NCI-H2107 treated with DMSO at 0.1 percent for 48 hours (cell line): Measurements from ENCODE around the gene MAD1L1.

Experiments used
- DNase-seq: peaks from one replicate; lab custom pipeline; 2025; ENCODE audit not compliant: unreplicated experiment; lab: John Stamatoyannopoulos, UW

Gene MAD1L1

DNA sequence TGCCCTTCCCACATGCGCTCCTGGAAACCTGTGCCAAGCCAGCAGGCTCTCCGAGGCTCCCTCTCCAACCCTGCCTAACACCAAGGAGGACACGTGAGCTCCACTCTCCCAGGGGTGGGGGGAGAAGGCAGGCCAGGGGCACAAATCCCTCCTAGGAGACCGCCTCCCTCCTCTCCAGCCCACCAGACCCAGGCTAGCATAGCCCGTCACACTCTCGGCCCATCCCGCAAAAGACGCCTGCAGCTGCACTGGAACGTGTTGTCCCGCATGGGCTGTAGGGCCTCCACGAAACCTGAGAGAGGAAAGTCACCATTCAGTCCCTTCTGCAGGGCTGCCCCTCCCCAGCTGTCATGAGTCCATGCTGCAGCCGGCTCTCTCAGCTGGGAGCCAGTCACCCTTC lies 126.3 kb downstream of the MAD1L1 start:
- no peak for DNase-seq

DNA sequence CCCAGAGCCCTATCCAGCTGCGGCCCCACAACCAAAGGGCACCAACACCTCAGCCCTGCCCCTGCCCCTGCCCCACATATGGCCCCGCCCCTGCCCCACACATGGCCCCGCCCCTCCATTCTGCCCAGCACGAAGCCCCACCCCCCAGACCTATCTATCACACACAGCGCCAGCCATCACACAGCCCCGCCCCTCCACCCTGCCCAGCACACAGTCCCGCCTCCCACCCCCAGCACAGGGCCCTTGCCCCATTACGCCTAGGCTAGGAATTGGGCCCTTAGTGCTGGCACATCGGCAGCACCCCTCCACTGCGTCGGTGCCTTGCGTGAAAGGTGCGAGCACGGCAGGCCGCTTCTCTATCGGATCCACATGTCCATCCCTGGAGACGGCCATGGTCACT lies 126.8 kb downstream of the MAD1L1 start:
- DNase-seq, result no peak

DNA sequence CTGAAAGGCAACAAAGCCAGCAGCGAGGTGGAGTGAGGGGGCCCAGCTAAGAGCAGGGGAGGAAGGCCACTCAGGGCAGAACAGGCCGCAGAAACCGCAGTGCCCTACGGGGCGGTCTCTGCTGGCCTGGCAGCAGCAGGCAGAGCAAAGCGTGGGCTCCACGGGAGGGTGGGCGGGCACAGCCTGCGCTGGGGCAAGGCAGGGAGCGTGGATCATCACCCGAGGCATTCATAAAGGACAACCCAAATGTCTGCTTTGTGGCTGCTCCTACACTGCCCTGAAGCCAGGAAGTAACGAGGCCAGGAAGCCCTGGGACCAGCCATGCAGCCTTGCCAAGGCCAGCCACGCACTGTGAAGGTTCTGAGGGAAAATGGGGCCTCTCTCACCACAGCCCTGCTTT lies 127.5 kb downstream of the MAD1L1 start:
- no peak for DNase-seq

DNA sequence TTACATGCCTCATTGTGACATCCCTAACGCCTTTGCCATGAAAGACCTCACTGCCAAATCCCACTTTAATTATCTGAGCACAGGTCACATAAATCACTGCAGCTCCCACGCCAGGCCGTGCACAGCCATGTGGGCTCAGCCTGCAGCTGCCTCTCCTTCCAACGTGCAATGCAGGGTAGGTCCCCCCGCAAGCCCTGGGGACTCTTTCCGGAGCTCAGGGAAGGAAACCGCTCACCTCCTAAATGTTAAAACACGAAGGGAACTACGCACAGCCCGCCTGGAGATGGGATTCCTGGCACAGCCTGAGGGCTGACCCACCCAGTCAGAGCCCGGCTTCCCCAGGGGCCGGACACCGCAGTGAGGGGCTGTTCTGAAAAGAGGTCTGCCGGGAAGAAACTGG lies 128.0 kb downstream of the MAD1L1 start:
- no peak for DNase-seq

DNA sequence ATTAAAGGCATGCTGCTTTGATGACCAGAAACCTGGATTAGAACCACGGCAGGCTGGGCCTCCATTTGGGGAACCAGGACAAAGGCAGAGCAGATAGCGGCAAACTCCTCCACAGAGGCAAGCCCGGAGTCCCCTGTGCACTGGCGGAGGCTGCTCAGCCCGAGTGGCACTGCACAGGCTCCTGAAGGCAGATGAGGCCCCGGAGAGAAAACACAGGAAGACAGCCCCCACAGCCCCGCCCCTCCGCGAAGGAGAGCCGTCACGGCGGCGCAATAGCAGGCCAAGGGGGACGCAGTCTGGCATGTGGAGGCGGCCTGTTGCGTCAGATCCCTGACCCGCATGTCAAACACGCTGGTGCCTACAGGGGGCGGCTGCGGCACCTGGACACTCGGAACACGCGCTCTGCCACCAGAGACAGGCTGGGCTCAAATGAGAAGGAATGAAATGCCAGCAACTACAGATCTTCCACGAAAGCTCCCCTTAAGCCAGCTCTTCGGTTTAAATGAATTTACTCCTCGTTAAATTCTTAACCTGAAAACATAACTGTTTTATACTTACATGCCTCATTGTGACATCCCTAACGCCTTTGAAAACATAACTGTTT lies 128.5 kb downstream of the MAD1L1 start:
- DNase-seq, result no peak

DNA sequence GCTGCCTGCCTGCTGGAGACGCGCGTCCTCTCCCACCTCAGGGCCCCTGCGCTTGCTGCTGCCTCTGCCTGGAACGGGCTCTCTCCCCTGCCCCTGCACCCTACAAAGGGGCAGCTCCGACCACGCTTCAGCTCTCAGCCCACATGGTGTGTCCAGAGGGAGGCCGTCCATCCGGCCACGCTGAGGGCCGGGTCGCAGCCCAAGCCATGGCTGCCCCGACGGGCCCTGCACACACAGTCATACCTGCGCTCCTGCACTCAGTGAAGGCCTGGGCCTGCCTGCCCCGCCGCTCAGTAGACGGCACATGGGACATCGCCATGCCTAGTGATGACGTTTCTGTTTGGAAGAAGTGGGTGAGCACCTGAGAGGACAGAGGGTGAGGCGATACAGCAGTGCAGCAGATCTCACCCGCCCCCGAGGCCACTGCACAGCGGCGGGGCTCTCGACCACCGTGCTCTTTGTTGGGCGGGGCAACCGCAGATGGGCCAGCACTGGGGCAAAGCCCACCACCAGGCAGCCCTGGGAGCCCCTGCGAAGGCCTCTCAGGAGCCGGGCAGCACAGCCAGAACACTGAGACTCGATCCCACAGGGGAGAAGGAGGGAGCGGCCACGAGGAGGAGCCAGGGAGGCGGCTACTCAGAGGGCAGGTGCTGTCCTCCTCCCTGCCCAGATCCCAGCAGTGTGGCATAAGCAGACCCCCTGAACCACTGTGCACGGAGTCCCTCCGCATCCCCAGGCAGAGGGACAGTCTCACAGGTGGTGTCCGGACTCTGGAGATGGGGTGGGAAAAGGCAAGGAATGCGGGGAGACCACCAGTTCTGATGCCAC lies 129.5 kb downstream of the MAD1L1 start:
- no peak for DNase-seq

DNA sequence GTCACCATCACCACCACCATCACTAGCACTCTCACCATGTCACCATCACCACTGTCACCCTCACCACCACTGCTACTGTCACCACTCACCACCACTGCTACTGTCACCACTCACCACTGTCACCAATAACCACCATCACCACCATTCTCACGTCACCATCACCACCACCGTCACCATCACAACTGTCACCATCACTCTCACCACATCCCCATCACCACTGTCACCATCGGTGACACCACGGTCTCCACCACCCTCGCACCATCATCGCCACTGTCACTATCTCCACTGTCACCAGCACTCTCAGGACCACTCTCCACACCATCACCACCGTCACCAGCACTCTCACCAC lies 130.4 kb downstream of the MAD1L1 start:
- DNase-seq, result no peak

DNA sequence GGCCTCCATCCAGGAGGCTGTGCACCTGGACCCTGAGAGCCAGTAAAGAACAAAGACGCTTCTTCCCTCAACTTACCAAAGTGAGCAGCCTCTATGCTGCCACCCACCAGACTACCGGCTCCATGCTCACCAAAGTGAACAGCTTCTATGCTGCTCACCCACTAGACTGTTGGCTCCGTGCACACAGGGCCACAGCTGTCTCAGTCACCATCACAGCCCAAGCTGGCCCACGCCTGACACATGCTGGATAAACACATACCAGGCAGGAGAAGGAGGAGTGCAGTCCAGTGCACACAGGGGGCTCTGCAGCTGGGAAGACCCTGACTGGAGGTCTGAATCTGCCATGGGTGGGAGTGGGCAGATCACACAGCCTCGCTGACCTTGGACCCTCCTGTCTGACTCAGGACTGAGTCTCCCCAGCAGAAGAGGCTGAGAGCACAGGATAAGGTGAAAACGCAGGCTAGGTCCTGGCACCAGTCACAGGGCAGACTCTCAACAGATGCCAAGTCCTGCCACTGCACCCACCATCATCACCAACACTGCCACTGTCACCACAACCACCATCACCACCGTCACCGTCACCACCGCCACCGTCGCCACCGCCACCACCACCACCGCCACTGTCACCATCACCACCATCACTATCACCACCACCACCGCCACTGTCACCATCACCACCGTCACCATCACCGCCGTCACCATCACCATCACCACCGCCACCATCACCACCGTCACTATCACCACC lies 130.9 kb downstream of the MAD1L1 start:
- no peak for DNase-seq

DNA sequence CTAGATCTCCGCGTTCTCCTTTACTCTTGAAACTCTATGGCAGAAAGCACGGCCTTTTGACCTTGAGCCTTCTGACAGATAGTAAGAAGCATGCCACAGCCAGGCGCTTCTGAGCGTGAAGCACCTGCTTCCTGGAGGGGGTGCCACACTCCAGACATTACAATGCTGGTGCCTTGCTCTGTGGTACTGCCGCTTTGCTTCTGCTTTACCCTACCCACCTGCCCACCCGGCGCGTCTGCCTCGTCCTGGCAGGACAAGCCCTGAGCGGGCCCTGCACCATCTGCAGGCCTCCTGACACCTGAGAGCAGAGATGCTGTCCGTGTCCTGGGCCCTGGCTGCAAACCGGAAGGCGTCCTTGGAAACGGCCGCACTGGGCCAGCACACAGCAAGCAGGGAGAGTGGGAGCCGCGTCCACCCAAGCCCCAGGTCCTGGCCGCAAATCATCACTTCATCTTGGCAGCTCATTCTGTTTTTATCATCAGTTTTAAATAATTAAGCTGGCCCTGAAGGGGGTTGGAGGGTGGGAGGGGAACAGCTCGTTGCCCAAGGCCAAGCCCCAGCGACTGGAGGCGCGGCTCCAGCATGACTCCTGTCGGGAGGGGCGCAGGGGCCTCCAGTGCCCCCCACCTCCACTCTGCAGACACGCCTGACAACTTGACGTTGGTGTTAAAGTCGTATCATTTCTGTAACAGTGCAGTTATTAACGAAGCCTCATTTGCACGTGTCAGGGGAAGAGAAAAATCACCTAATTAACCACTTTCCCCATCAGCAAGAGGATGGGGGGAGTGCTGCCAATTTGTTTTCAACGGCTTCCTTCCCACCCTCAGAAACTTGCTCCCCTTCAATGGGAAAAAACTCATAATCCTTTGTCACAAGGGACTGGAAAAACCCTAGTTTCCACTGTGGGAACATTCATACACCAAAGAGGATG lies 132.2 kb downstream of the MAD1L1 start:
- DNase-seq, result peak; percentile 70

DNA sequence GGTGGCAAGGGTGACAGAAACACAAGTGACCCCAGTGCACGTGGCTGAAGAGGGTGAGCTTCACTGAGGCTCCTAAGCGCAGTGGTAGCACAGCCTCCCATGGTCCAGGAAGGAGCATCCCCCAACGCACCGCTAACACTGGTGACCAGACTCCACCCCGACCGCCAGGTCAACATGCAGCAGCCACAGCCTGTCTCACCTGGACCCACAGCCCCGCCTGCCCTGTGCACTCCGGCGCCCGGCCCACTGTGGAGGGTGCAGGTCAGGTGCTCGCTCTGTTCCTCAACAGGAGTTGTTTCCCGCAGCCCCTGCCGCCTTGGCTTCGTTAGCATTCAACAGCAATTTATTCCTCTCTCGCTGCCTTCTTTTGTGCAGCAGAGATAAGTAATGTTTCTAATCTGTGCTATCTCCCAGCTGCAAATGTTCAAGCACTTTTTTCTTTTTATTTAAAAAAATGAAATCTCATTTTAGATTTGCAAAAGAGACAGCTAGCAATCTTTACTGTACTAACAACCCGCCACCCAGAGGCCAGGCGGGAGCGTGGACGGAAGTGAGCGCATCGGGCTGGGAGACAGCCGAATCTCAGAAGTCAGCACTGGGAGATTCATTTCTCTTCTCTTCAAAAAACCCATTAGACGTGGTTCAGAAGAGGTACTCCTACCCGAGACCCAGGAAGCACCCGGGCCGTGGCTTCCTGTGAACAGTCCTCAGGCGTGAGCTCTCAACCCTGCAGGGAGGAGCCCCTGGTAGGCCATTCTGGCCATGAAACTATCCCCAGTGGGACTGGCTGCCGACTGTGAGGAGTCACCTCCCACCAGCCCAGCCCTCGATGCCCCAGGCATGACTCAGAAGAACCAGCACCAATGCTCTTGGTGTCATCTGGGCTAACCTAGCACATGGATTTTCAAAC lies 133.4 kb downstream of the MAD1L1 start:
- no peak for DNase-seq

DNA sequence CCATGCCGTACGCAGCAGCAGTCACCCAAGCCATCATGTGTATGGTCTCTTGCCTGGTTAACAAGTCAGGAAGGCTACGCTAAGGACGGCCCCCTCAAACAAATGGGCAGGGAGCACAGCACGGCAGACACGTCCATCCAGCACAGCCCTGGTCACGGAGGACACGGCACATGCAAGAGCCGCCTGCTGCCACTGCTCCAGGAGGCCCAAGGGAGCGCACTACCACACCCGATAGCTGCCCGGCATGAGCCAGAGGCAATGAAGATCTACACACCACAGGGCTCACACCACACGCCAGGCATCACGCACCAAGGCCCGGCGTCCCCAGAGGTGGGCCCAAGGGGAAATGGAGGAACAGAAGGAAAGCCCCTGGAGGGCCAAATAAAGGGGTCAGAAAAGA lies 134.2 kb downstream of the MAD1L1 start:
- no peak for DNase-seq

DNA sequence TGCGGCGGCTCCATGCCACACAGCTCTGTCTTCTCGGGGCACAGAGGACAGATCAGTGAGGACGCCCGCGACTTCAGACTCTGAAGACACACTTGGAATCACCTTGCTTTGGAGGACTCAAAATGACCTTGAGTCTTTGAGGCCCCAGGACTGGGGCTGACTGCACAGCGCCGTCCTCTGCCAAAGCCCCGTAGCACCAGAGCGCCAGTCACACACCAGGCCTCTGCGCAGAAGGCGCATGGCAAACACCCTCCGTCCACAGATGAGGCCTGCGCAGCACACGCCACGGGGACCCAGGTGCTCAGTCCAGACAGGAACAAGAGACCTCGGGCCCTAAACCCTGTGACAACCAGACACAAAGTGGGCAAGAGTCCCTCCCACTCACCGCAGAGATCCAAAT lies 134.7 kb downstream of the MAD1L1 start:
- DNase-seq, result no peak

DNA sequence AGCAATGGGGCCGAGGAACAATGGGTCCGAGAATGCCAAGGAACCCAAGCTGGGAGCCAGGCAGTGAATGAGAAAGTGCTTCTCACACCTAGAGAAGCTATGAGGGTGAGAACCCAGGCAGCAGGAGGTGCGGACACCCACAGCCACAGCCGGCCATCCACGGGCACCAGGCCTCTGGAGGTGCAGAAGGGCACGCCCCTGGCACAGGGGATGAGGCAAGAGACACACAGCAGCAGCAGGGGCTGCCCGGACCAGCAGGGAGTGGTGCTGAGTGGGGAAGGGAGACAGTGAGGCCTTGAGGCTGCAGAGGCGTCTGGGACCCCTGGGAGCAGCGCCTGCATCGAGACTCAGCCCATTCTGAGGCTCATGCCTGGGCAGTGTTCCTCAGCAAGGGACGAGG lies 135.3 kb downstream of the MAD1L1 start:
- no peak for DNase-seq

DNA sequence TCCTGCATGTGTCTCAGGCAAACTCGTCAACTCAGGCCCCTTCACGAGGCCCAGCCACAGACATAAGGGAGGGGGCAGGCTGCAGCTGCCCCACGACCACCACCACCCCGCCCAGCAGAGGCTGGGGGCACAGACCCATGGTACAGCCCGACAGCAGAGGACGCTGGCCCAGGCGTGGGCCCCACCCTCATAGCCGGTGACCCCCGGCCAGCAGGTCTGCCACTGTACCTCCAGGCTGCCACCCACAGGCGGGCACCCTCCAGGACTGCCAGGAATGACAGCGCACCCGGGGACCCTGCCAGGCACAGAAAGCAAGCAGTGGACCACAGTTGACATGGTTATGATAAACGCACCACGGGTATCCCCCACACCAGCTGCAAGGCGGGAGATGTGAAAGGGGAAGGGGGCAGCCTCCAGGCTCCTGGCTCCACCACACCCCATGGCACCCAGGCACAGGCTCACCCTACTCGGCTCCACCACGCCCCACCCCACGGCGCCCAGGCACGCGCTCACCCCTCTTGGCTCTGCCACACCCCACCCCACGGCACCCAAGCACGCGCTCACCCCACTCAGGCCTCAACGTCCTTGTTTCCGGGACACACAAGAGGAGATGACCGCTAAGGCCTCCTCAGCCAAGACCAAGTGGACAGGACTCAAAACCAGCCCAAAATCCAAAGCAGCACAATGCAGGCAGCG lies 135.9 kb downstream of the MAD1L1 start:
- no peak for DNase-seq

DNA sequence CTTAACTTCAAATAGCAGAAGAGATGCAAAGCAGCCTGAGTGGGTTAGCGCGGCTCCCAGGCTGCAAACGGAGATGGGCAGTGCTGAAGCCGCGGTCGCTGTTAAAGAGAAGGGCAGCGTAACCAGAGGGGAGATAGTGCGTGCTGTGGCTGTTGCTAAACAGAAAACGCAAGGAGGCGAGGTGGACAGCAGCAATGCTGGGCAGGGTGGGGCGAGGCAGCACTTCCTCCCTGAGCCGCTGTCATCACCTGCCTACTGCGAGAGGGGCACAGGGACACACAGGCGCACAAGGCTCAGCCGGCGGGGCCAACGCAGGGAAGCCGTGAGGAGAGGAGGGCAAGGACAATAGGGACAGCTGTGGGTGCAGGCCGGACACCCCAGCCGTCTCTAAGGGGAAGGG lies 137.3 kb downstream of the MAD1L1 start:
- DNase-seq, result no peak

DNA sequence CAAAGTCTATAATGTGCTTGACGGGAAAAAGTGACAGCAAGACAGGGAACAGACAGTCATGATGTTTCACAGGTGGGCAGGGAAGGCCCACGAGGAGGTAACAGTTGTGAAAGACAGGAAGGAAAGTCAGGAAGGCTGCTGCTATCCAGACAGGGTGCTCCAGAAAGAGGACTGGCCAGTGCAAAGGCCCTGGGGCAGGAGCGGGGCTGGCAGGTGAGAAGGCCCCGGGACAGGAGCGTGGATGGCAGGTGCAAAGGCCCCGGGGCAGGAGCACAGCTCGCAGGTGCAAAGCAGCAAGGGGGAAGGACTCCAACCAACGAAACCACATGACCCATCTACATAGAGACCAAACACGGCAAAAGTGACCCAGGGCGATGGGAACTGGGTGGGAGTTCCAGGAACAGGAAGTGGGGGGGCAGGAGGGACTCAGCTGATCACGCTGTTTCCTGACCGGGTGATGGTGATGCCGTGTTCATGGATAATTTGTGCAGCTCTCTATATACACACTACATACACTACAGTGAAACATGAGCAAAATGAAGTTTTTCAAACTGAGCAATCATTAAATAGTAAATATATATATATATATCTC lies 138.2 kb downstream of the MAD1L1 start:
- no peak for DNase-seq

DNA sequence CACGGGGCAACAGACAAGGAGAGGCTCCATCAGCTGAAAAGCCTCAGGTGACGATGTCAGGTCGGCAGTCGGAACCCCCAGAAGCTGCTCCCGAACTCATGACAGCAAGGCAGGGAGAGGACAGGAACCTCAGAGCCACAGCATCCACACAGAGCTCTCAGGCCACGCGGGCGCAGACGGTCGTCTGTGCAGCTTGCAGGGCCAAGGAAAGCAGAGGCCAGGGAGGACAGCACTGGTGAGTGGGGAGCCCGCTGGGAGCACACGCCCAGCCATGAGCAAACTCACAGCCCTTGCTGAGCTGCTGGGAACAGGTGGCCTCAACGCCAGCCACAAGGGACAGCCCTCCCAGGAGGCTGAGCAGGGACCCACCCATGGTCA lies 138.9 kb downstream of the MAD1L1 start:
- no peak for DNase-seq

DNA sequence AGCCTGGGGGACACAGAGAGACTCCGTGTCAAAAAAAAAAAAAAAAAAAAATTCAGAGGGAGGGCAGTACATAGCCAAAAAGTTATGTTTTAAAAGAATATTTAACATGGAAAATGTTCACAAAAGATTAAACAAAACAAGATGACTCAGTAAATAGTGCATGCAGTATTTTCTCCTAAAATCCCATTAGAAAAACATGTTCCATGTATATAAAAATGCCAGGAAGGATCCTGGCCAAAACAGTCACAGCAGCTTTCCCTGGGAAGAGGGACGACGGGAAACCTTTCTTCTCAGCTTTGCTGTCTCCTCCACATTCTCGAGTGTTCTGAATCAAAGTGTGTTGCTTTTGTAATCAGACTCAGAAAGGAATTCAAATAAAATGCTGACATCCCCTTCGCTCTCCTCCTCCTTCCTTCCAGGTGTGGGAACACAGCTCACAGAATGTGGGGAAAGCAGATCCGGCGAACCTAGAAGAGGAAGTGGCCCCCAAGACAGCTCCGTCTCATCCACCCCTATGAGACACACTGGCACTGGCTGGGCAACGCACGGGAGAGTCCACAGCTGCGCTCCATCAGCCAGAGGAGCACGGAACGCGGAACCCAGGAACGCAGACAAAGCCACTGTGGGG lies 139.4 kb downstream of the MAD1L1 start:
- DNase-seq, result no peak

DNA sequence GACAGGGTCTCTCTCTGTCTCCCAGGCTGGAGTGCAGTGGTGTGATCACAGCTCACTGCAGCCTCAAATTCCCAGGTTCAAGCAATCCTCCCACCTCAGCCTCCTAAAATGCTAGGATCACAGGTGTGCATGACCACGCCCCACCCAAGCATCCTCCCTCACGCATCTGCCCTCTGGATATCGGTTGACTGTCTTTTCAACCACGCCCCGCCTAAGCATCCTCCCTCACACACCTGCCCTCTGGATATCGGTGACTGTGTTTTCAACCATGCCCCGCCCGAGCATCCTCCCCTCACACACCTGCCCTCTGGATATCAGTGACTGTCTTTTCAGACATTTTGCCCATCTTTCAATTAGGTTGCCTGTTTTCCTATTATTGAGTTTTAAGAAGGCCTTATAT lies 140.5 kb downstream of the MAD1L1 start:
- no peak for DNase-seq
